KOPT-K1 (cell line): Measurements from ENCODE around the gene FAM181A.

Source experiments
- H3K27ac ChIP-seq: fragments of 200-600 bp; sonication (generic); 2 replicates; pipeline ENCODE4 v1.5.1; 2016; ENCODE audit warnings: antibody characterized with exemption, mild to moderate bottlenecking, low read depth, low read length; ENCODE audit not compliant: poor library complexity, severe bottlenecking
- H3K36me3 ChIP-seq: fragments of 200-600 bp; sonication (generic); 2 replicates; pipeline ENCODE4 v1.5.1; 2017; ENCODE audit warnings: antibody characterized with exemption, mild to moderate bottlenecking, low read length, moderate library complexity; ENCODE audit not compliant: insufficient read depth
- H3K9me3 ChIP-seq: fragments of 200-600 bp; sonication (generic); 2 replicates; pipeline ENCODE4 v1.5.1; 2017; ENCODE audit warnings: antibody characterized with exemption, low read length, mild to moderate bottlenecking; ENCODE audit not compliant: insufficient read depth, poor library complexity, severe bottlenecking

The FAM181A gene

GRCh38 chr14:93897476-93897845 is 29.7 kb upstream of the FAM181A start:
- no peak overlapping the region for H3K27ac ChIP-seq
- H3K36me3 ChIP-seq: no peaks in the 10 kb centered on the region
- H3K9me3 ChIP-seq: no peaks in the 10 kb centered on the region

GRCh38 chr14:93898081-93898611 is 29.0 kb upstream of the FAM181A start:
- no peaks in the 10 kb centered on the region for H3K9me3 ChIP-seq
- no peaks in the 10 kb centered on the region for H3K36me3 ChIP-seq
- no peak overlapping the region for H3K27ac ChIP-seq

- Histone ChIP-seq H3K36me3 (no peaks in the 10 kb centered on the region), H3K9me3 (no peaks in the 10 kb centered on the region), H3K27ac (no peak overlapping the region)
Measured at GRCh38 chr14:93898731-93899130, 28.4 kb upstream of the FAM181A start.

GRCh38 chr14:93901813-93902212 is 25.3 kb upstream of the FAM181A start:
- Histone ChIP-seq H3K27ac (no peak overlapping the region), H3K36me3 (no peaks in the 10 kb centered on the region), H3K9me3 (no peaks in the 10 kb centered on the region)

GRCh38 chr14:93902619-93903307 is 24.4 kb upstream of the FAM181A start:
- Histone ChIP-seq H3K36me3 (no peaks in the 10 kb centered on the region), H3K27ac (no peak overlapping the region), H3K9me3 (no peaks in the 10 kb centered on the region)

GRCh38 chr14:93903342-93904184 is 23.6 kb upstream of the FAM181A start:
- H3K9me3 ChIP-seq: no peaks in the 10 kb centered on the region
- H3K36me3 ChIP-seq: no peaks in the 10 kb centered on the region
- H3K27ac ChIP-seq: no peak overlapping the region

GRCh38 chr14:93905623-93906022 is 21.5 kb upstream of the FAM181A start:
- no peak overlapping the region for H3K27ac ChIP-seq
- no peaks in the 10 kb centered on the region for H3K9me3 ChIP-seq
- H3K36me3 ChIP-seq: no peaks in the 10 kb centered on the region

GRCh38 chr14:93906341-93907329 is 20.5 kb upstream of the FAM181A start:
- Histone ChIP-seq H3K36me3 (no peaks in the 10 kb centered on the region), H3K9me3 (no peaks in the 10 kb centered on the region), H3K27ac (no peak overlapping the region)

GRCh38 chr14:93909429-93910128 is 17.6 kb upstream of the FAM181A start:
- no peaks in the 10 kb centered on the region for H3K9me3 ChIP-seq
- H3K27ac ChIP-seq: no peak overlapping the region
- H3K36me3 ChIP-seq: no peaks in the 10 kb centered on the region

- H3K27ac ChIP-seq: no peak overlapping the region
- H3K36me3 ChIP-seq: no peaks in the 10 kb centered on the region
- no peaks in the 10 kb centered on the region for H3K9me3 ChIP-seq
Measured at GRCh38 chr14:93911975-93912615, 15.0 kb upstream of the FAM181A start.

GRCh38 chr14:93912782-93913181 is 14.4 kb upstream of the FAM181A start:
- no peak overlapping the region for H3K27ac ChIP-seq
- no peaks in the 10 kb centered on the region for H3K9me3 ChIP-seq
- H3K36me3 ChIP-seq: no peaks in the 10 kb centered on the region

- Histone ChIP-seq H3K36me3 (no peaks in the 10 kb centered on the region), H3K27ac (no peak overlapping the region), H3K9me3 (no peaks in the 10 kb centered on the region)
Measured at GRCh38 chr14:93914278-93914677, 12.9 kb upstream of the FAM181A start.

GRCh38 chr14:93915070-93915705 is 12.0 kb upstream of the FAM181A start:
- no peaks in the 10 kb centered on the region for H3K9me3 ChIP-seq

More at GRCh38 chr14:93915070-93915705, 12.0 kb upstream of the FAM181A start:
- no peaks in the 10 kb centered on the region for H3K36me3 ChIP-seq
- no peak overlapping the region for H3K27ac ChIP-seq
